NCI-H82 treated with DMSO at 0.1 percent for 48 hours (cell line): ENCODE data around the gene CNMD.
"Not testable (repeated sequence)": the region's sequence is repeated elsewhere in the genome, so short reads cannot be mapped to it uniquely, and the experiment has no call there.

Source experiments
- DNase-seq: peaks from one replicate; lab custom pipeline; 2025; ENCODE audit not compliant: unreplicated experiment; lab: John Stamatoyannopoulos, UW

The CNMD gene

GRCh38 chr13:52695856-52696255, 43.8 kb downstream of the CNMD start:
- DNase-seq = no peak

GRCh38 chr13:52686376-52686775, 53.2 kb downstream of the CNMD start:
- DNase-seq = no peak

- DNase-seq = not testable (repeated sequence)
These were observed 53.8 kb downstream of the CNMD start for GRCh38 chr13:52685806-52686205.

- DNase-seq = no peak
These were observed 61.8 kb downstream of the CNMD start for GRCh38 chr13:52677823-52678222.

GRCh38 chr13:52673465-52673864, 66.2 kb downstream of the CNMD start:
- no peak for DNase-seq

GRCh38 chr13:52670726-52671125, 68.9 kb downstream of the CNMD start:
- DNase-seq = no peak

- no peak for DNase-seq
These were observed 69.9 kb downstream of the CNMD start for GRCh38 chr13:52669677-52670076.

- no peak for DNase-seq
These were observed 74.3 kb downstream of the CNMD start for GRCh38 chr13:52665325-52665724.

GRCh38 chr13:52664272-52664671, 75.3 kb downstream of the CNMD start:
- DNase-seq = no peak

- no peak for DNase-seq
These were observed 80.3 kb downstream of the CNMD start for GRCh38 chr13:52659340-52659739.
